Activated naive CD4-positive, alpha-beta T cell treated with anti-CD3 and anti-CD28 coated beads, Interleukin-2, amount 10 ng/mL, durations not matched to agents 7 days and 5 days (primary cell): Measurements from ENCODE around the gene GGT6.

ENCODE experiments used
- CTCF ChIA-PET: fragments of 350-600 bp; sonication (Branson Sonifier 250); formaldehyde crosslinking; loops from one replicate; lab custom pipeline; 2021; ENCODE audit warnings: antibody characterized with exemption; lab: Charles Lee
- DNase-seq: peaks from one replicate; pipeline ENCODE4 v3.0.0-alpha.2; 2020
- H3K27ac Mint-ChIP-seq: one replicate; pipeline ENCODE4 v1.8.0; 2021; ENCODE audit warnings: mild to moderate bottlenecking, moderate library complexity, mixed read lengths
- H3K27me3 Mint-ChIP-seq: one replicate; pipeline ENCODE4 v1.8.0; 2021; ENCODE audit warnings: mild to moderate bottlenecking, mixed read lengths
- H3K36me3 Mint-ChIP-seq: one replicate; pipeline ENCODE4 v1.8.0; 2021; ENCODE audit warnings: mixed read lengths
- H3K4me1 Mint-ChIP-seq: one replicate; pipeline ENCODE4 v1.8.0; 2021; ENCODE audit warnings: mixed read lengths
- H3K4me3 Mint-ChIP-seq: one replicate; pipeline ENCODE4 v1.8.0; 2021; ENCODE audit warnings: mild to moderate bottlenecking, moderate library complexity, mixed read lengths
- H3K9me3 Mint-ChIP-seq: one replicate; pipeline ENCODE4 v1.8.0; 2021; ENCODE audit warnings: mixed read lengths

The GGT6 gene

DNA sequence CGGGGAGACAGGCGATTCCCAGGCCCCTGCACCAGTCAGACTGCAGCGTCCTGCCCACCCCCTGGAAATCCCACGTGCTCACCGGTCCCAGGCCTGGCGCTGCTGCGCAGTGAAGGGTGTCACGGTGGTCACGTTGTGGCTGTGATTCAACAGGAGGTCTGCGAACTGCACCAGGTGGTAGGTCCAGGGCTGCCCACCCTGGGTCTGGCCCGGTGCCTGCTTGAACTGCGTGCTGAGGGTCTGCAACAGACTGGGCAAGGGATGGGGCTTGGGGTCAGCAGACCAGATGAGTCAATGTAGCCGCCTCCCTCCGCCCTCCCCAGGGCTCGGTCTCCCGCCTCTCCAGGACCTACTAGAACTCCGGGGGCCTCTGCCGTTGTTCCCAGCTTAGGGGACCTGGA lies 12.3 kb downstream of the GGT6 start:
- no peaks in the 10 kb centered on the region for H3K27me3 Mint-ChIP-seq

GRCh38 chr17:4547118-4547906 lies 13.1 kb downstream of the GGT6 start:
- H3K9me3 Mint-ChIP-seq: no peaks in the 10 kb centered on the region
- CTCF ChIA-PET: no interaction called here
- no peak for DNase-seq
- no peaks in the 10 kb centered on the region for H3K27me3 Mint-ChIP-seq
- no peak overlapping the region for H3K4me3 Mint-ChIP-seq
- H3K27ac Mint-ChIP-seq: no peak overlapping the region
- peaks cover 14% of the 10 kb centered on the region for H3K36me3 Mint-ChIP-seq
- H3K4me1 Mint-ChIP-seq: no peaks in the 10 kb centered on the region

More for the DNA sequence above, 12.3 kb downstream of the GGT6 start:
- Mint-ChIP-seq H3K36me3 (peaks cover 18% of the 10 kb centered on the region), H3K9me3 (no peaks in the 10 kb centered on the region), H3K4me3 (no peak overlapping the region), H3K27ac (no peak overlapping the region), H3K4me1 (no peaks in the 10 kb centered on the region)
- no peak for DNase-seq
- CTCF ChIA-PET: no interaction called here

DNA sequence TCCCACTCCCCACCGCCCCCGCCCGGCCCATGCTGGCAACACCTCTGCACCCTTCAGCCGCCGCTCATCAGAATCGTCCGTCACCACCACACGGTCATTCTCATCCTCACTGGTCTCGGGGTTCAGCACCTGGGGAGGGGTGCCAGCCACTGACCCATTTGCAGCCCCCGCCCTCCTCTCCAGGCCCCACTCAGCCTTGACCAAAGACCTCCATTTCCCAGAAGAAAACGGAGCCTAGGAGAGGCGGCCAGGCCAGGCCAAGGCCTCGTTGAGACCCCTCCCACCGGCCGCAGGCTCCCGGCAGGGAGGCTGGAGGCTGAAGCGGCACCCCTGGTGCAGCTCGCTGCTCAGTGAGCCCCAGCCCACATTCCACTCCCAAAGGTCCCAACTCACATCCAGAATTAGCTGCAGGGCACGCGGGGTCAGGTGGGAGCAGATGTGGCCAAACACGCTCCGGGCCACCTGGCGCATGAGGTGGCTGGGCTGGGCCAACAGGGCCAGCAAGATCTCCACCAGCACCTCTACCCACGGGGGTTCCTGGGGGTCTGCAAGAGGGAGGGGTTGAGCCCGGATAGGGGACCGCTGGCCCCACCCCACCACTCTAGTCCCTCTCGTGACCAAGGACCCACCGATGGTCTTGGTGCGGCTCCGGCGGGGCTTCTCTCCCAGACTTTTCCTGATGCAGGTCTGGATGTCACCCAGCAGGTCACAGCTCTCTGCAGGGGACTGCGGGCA lies 15.0 kb downstream of the GGT6 start:
- no peaks in the 10 kb centered on the region for H3K27me3 Mint-ChIP-seq
- peaks cover 11% of the 10 kb centered on the region for H3K36me3 Mint-ChIP-seq
- no peak overlapping the region for H3K27ac Mint-ChIP-seq
- no peak overlapping the region for H3K4me3 Mint-ChIP-seq
- no peak for DNase-seq
- H3K9me3 Mint-ChIP-seq: no peaks in the 10 kb centered on the region
- H3K4me1 Mint-ChIP-seq: no peaks in the 10 kb centered on the region
- CTCF ChIA-PET: interaction anchor here (1.1 kb wide), 1 partner anchor 125 kb away, joined by 3 read pairs; no protein-coding TSS in a partner anchor

GRCh38 chr17:4544951-4545216 lies 15.5 kb downstream of the GGT6 start:
- Mint-ChIP-seq H3K36me3 (peaks cover 10% of the 10 kb centered on the region), H3K4me1 (no peaks in the 10 kb centered on the region), H3K9me3 (no peaks in the 10 kb centered on the region)

DNA sequence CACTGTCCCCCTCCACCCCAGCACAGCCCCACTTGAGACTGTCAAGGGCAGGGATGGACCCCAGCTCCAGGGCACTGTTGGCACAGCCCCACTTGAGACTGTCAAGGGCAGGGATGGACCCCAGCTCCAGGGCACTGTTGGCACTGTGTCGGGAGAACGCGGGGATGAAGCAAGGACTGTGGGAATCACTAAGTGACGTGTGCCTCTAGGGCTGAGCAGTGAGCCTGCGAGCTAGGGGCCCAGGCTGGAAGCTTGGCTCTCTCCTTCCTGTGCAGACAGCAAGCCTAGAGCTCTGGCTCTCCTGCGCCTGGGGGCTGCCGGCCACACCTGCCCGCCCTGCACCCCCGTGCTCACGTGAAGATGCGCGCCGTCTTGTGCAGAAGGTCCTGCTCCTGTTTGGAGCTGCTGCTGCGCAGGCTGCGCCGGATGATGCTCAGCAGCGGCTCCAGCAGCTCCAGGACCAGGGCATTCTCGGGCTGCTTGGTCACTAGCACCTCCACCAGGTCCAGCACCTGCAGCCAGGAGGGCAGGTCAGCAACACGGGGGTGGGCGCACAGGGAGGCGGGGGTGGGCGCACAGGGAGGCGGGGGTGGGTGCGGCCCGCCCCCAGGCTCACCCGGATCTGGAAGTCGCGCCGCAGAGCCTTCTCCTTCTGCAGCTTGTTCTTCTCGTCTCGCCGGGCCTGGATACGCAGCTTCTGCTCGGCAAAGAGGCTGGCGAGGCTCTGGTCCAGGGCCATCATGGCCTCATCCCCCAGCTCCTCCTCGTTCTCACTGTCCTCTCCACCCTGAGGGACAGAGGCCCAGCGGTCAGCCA lies 16.0 kb downstream of the GGT6 start:
- peaks cover 8% of the 10 kb centered on the region for H3K36me3 Mint-ChIP-seq
- H3K27ac Mint-ChIP-seq: no peak overlapping the region
- DNase-seq: no peak
- no peak overlapping the region for H3K4me3 Mint-ChIP-seq
- H3K4me1 Mint-ChIP-seq: no peaks in the 10 kb centered on the region
- H3K27me3 Mint-ChIP-seq: no peaks in the 10 kb centered on the region
- CTCF ChIA-PET: interaction anchor here (0.9 kb wide), 1 partner anchor 123 kb away, joined by 3 read pairs; no protein-coding TSS in a partner anchor
- H3K9me3 Mint-ChIP-seq: no peaks in the 10 kb centered on the region

More at GRCh38 chr17:4544951-4545216, 15.5 kb downstream of the GGT6 start:
- no peak overlapping the region for H3K27ac Mint-ChIP-seq
- H3K27me3 Mint-ChIP-seq: no peaks in the 10 kb centered on the region
- H3K4me3 Mint-ChIP-seq: no peak overlapping the region
- DNase-seq: no peak
- CTCF ChIA-PET: interaction anchor here (0.9 kb wide), 1 partner anchor 124 kb away, joined by 3 read pairs; no protein-coding TSS in a partner anchor

DNA sequence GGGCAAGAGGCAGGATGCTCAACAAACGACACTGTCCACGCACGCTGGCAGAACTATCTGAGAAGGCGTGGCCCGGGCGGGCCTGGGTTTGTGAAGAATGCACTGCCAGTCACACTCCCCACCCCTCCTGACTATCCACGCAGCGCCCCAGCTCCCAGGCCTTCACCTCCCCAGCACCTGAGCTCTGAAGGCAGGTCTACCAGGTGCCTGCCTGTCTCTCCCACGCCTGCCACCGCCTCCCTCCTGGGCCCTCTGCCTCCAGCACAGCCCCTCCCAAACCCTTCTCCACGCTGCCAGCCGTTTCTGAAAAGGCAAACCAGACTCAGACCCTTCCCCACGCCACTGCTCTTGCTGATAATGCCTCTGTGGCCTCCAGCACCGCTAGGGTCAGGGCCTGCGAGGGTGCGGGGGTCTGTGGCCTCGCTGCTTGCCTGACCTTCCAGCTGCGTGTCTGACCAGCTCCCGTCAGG lies 16.8 kb downstream of the GGT6 start:
- no peak for DNase-seq
- Mint-ChIP-seq H3K9me3 (no peaks in the 10 kb centered on the region), H3K27me3 (no peaks in the 10 kb centered on the region), H3K36me3 (peaks cover 7% of the 10 kb centered on the region), H3K4me1 (no peaks in the 10 kb centered on the region), H3K27ac (no peak overlapping the region), H3K4me3 (no peak overlapping the region)
- CTCF ChIA-PET: no interaction called here

DNA sequence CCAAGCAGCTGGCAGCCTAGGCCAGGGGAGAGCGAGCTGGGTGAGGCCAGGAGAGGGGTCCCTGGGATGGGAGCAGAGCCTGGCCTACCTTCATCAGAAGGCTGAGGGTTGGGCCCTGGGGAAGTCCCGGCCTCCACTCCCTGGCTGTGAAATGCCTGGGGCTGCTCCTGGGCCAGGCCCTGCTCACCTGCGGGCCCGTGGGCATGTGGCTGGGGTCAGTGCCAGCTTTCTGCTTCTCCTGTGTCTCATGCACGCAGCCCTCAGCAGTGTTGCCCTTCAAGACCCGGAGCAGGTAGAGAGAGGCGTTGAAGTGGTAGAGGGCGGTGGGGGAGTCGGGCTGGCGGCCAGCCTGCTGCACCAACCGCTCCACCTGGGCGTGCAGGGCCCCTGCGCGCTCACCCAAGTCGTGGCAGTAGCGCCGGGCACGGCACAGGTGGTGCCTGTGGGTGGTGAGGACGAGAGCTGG lies 17.6 kb downstream of the GGT6 start:
- CTCF ChIA-PET: no interaction called here

DNA sequence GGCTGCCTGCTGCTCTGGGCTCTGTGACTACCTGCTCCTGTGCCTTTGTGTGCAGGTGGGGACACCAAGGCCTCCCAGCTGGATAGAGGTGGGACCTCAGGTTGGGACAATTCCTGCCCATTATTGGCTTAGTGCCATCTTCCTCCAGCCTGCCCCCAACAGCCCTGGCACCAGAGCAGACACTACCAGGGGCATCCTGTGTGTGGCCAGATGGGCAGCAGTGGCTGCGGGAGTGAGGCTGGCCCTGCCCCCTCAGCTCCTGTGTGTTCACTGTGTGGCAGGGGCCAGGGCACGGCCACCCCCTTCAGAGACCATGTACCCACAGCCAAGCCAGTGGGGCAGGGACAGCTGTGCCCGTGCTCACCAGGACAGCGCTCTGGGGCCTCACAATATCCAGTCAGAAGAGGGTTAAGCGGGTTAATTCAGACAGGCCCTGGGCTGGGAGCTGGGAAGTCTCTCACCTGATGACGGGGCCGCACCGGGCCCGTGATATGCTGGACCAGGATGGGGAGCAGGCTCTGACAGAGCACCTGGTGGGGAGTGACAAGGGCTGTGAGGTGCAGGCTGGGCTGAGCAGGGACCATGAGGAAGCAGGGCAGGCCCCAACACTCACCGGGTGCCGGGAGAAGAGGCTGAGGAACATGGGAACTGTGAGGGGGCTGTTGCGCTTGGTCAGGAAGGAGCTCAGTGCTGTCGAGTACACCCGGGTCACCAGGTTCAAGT lies 18.2 kb downstream of the GGT6 start:
- no peak overlapping the region for H3K27ac Mint-ChIP-seq
- H3K36me3 Mint-ChIP-seq: peaks cover 5% of the 10 kb centered on the region
- CTCF ChIA-PET: interaction anchor here (1.2 kb wide), 1 partner anchor 121 kb away, joined by 4 read pairs; no protein-coding TSS in a partner anchor
- H3K4me1 Mint-ChIP-seq: no peaks in the 10 kb centered on the region
- no peak overlapping the region for H3K4me3 Mint-ChIP-seq
- no peaks in the 10 kb centered on the region for H3K27me3 Mint-ChIP-seq
- no peak for DNase-seq
- no peaks in the 10 kb centered on the region for H3K9me3 Mint-ChIP-seq

More for the DNA sequence above, 17.6 kb downstream of the GGT6 start:
- Mint-ChIP-seq H3K4me3 (no peak overlapping the region), H3K36me3 (peaks cover 7% of the 10 kb centered on the region), H3K9me3 (no peaks in the 10 kb centered on the region), H3K27ac (no peak overlapping the region), H3K4me1 (no peaks in the 10 kb centered on the region), H3K27me3 (no peaks in the 10 kb centered on the region)
- no peak for DNase-seq

DNA sequence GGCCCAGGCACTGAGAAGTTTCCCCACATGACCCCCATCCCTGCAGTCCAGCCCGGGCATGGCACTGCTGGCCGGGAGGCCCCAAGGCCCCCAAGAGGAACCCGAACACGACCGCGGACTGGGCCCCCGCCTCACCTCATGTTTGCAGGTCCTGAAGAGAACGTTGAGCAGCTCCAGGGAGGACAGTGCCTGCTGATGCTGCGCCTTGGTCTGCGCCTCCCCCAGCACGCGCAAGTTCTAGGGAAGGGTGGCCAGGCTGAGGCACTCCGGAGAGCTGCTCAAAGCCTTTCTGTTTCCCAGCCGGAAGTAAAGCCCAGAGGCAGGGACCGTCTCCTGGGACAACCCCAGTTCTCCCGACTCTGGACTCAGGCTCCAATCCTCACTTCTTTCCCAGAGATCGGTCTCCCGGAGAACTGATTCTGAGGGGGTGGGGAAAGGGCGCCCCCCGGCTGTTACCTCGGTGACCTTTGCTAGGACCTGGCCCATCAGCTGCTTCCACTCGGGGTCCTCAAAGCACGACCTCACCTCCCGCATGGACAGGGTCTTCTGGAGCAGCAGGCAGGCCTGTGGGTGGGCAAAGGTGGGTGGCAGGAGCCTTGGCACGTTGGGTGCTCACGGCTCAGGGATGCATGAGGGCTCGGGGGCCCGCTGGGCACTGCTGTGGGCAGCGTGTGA lies 18.9 kb downstream of the GGT6 start:
- H3K4me1 Mint-ChIP-seq: no peaks in the 10 kb centered on the region
- no peak for DNase-seq
- H3K27ac Mint-ChIP-seq: no peak overlapping the region
- no peak overlapping the region for H3K4me3 Mint-ChIP-seq
- peaks cover 5% of the 10 kb centered on the region for H3K36me3 Mint-ChIP-seq
- no peaks in the 10 kb centered on the region for H3K27me3 Mint-ChIP-seq
- CTCF ChIA-PET: interaction anchor here (1.2 kb wide), 1 partner anchor 121 kb away, joined by 4 read pairs; no protein-coding TSS in a partner anchor
- H3K9me3 Mint-ChIP-seq: no peaks in the 10 kb centered on the region

DNA sequence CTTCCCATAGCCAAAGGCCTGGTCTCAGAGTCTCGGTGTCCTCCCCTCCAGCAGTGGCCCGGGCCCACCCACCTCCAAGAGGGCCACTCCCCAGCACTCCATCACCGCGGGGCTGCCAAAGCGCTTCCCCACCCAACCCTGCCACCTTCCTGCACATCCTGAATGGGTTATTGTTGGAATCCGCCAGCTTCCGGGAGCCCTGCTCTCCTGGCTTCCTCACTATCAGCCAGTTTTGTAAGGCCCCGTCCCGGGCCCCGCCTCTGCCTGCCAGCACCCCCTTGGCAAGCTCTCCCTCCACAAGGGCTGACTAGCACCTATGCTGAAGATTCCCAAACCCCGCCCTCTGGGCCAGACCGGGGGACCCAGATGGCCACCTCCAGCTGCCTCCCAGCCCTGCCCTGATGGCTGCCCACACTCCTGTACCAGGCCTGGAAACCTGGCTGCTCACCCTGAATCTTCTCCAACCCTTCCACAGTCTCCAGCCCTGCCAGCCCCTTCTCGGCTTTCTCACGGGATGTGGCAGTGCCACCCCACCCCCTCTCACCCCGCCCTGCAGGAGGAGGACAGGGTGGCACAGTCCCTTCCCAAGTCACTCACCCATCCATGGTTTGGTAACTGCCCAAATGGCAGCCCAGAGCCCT lies 19.6 kb downstream of the GGT6 start:
- H3K27ac Mint-ChIP-seq: no peak overlapping the region
- H3K4me3 Mint-ChIP-seq: no peak overlapping the region
- no peaks in the 10 kb centered on the region for H3K9me3 Mint-ChIP-seq
- H3K4me1 Mint-ChIP-seq: no peaks in the 10 kb centered on the region
- peaks cover 5% of the 10 kb centered on the region for H3K36me3 Mint-ChIP-seq
- no peak for DNase-seq
- CTCF ChIA-PET: interaction anchor here (1.2 kb wide), 1 partner anchor 120 kb away, joined by 4 read pairs; no protein-coding TSS in a partner anchor
- no peaks in the 10 kb centered on the region for H3K27me3 Mint-ChIP-seq

DNA sequence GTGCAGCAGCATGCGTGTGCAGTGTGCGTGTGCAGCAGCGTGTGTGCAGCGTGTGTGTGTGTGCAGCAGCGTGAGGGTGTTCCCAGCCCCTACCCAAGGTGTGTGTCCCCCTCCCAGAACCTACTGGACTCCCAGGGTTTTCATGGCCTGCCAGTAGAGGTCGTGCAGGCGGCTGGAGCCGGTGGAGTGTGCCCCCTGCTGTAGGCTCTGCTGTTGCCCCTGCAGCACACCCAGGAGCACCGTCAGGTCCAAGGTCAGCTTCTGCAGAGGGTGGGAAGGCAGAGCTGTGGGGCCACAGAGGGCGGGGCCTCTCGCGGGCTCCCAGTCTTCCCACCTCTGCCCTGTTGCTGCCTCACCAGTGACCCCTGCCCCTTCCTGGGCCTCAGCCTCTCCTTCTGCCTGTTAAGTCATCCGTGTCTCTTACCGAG lies 20.1 kb downstream of the GGT6 start:
- Mint-ChIP-seq H3K27ac (no peak overlapping the region), H3K4me1 (no peaks in the 10 kb centered on the region), H3K36me3 (peaks cover 5% of the 10 kb centered on the region), H3K4me3 (no peak overlapping the region), H3K9me3 (no peaks in the 10 kb centered on the region), H3K27me3 (no peaks in the 10 kb centered on the region)
- DNase-seq: no peak
- CTCF ChIA-PET: no interaction called here

GRCh38 chr17:4539576-4540223 lies 20.7 kb downstream of the GGT6 start:
- DNase-seq: no peak
- H3K9me3 Mint-ChIP-seq: no peaks in the 10 kb centered on the region
- CTCF ChIA-PET: no interaction called here
- H3K27me3 Mint-ChIP-seq: no peaks in the 10 kb centered on the region
- no peaks in the 10 kb centered on the region for H3K4me1 Mint-ChIP-seq
- peaks cover 5% of the 10 kb centered on the region for H3K36me3 Mint-ChIP-seq
- H3K27ac Mint-ChIP-seq: no peak overlapping the region
- H3K4me3 Mint-ChIP-seq: no peak overlapping the region
